HG03159 (cell line): ENCODE data around the gene RRBP1.
A peak's percentile ranks its signal among the peaks of the same experiment; 100 is the strongest.

Experiments used
- ATAC-seq: cut with Tn5 transposase; IDR thresholded peaks from one replicate; pipeline ENCODE4 v1.9.1; 2021; ENCODE audit warnings: mild to moderate bottlenecking, moderate library complexity; ENCODE audit not compliant: unreplicated experiment

RRBP1 gene

GRCh38 chr20:17682103-17682888 lies at the start of gene RRBP1:
RRBP1 (minus strand) TSS chr20:17682242; CDS start chr20:17660507, 21,735 bp downstream.
- peak; percentile 89 for ATAC-seq

- ATAC-seq = no peak
These were observed 49.2 kb upstream of the RRBP1 start for GRCh38 chr20:17731233-17731632.

- no peak for ATAC-seq
These were observed 48.0 kb upstream of the RRBP1 start for GRCh38 chr20:17730071-17730470.

GRCh38 chr20:17728074-17728473 lies 46.0 kb upstream of the RRBP1 start:
- ATAC-seq = no peak

- no peak for ATAC-seq
These were observed 45.3 kb upstream of the RRBP1 start for GRCh38 chr20:17727351-17727750.

- ATAC-seq = no peak
These were observed 44.9 kb upstream of the RRBP1 start for GRCh38 chr20:17726902-17727301.

GRCh38 chr20:17725094-17725835 lies 43.2 kb upstream of the RRBP1 start:
- no peak for ATAC-seq

GRCh38 chr20:17723301-17723691 lies 41.3 kb upstream of the RRBP1 start:
- no peak for ATAC-seq

GRCh38 chr20:17722493-17723300 lies 40.7 kb upstream of the RRBP1 start:
- ATAC-seq = no peak

GRCh38 chr20:17721802-17722486 lies 39.9 kb upstream of the RRBP1 start:
- no peak for ATAC-seq

GRCh38 chr20:17720755-17721154 lies 38.7 kb upstream of the RRBP1 start:
- no peak for ATAC-seq

- ATAC-seq = no peak
These were observed 34.3 kb upstream of the RRBP1 start for GRCh38 chr20:17716331-17716730.

- no peak for ATAC-seq
These were observed 33.0 kb upstream of the RRBP1 start for GRCh38 chr20:17715075-17715474.

- no peak for ATAC-seq
These were observed 32.6 kb upstream of the RRBP1 start for GRCh38 chr20:17714597-17714996.

- ATAC-seq = no peak
These were observed 30.7 kb upstream of the RRBP1 start for GRCh38 chr20:17712708-17713107.

- ATAC-seq = no peak
These were observed 30.2 kb upstream of the RRBP1 start for GRCh38 chr20:17712201-17712600.

GRCh38 chr20:17711267-17711627 lies 29.2 kb upstream of the RRBP1 start:
- no peak for ATAC-seq

- no peak for ATAC-seq
These were observed 28.6 kb upstream of the RRBP1 start for GRCh38 chr20:17710379-17711266.

GRCh38 chr20:17709361-17710293 lies 27.6 kb upstream of the RRBP1 start:
- ATAC-seq = no peak
